ENCODE data around the gene MYO1B.

The MYO1B gene

GRCh38 chr2:191360918-191361317 lies 115.7 kb downstream of the MYO1B start:
- no peak for DNase-seq (ENCODE audit: low spot score)

- DNase-seq (ENCODE audit: low spot score), result no peak
Observed at GRCh38 chr2:191362841-191363240, 117.6 kb downstream of the MYO1B start.

- no peak for DNase-seq (ENCODE audit: low spot score)
Observed at GRCh38 chr2:191363267-191363666, 118.1 kb downstream of the MYO1B start.

GRCh38 chr2:191365089-191365488 lies 119.9 kb downstream of the MYO1B start:
- DNase-seq (ENCODE audit: low spot score), result no peak

- no peak for DNase-seq (ENCODE audit: low spot score)
Observed at GRCh38 chr2:191366199-191366598, 121.0 kb downstream of the MYO1B start.

- DNase-seq (ENCODE audit: low spot score), result no peak
Observed at GRCh38 chr2:191369034-191369433, 123.8 kb downstream of the MYO1B start.

GRCh38 chr2:191374366-191374765 lies 129.2 kb downstream of the MYO1B start:
- no peak for DNase-seq (ENCODE audit: low spot score)

GRCh38 chr2:191374939-191375338 lies 129.7 kb downstream of the MYO1B start:
- DNase-seq (ENCODE audit: low spot score), result no peak

GRCh38 chr2:191376981-191377629 lies 131.9 kb downstream of the MYO1B start:
- DNase-seq (ENCODE audit: low spot score), result peak; percentile 76

- DNase-seq (ENCODE audit: low spot score), result no peak
Observed at GRCh38 chr2:191379375-191379774, 134.2 kb downstream of the MYO1B start.

GRCh38 chr2:191382801-191383200 lies 137.6 kb downstream of the MYO1B start:
- no peak for DNase-seq (ENCODE audit: low spot score)

- no peak for DNase-seq (ENCODE audit: low spot score)
Observed at GRCh38 chr2:191383486-191383885, 138.3 kb downstream of the MYO1B start.

GRCh38 chr2:191384829-191385228 lies 139.6 kb downstream of the MYO1B start:
- DNase-seq (ENCODE audit: low spot score), result no peak

- peak; percentile 16 for DNase-seq (ENCODE audit: low spot score)
Observed at GRCh38 chr2:191385416-191386160, 140.4 kb downstream of the MYO1B start.

- DNase-seq (ENCODE audit: low spot score), result no peak
Observed at GRCh38 chr2:191386938-191387536, 141.8 kb downstream of the MYO1B start.

- DNase-seq (ENCODE audit: low spot score), result no peak
Observed at GRCh38 chr2:191389288-191389687, 144.1 kb downstream of the MYO1B start.

GRCh38 chr2:191391171-191391570 lies 146.0 kb downstream of the MYO1B start:
- DNase-seq (ENCODE audit: low spot score), result no peak

- DNase-seq (ENCODE audit: low spot score), result no peak
Observed at GRCh38 chr2:191394043-191394442, 148.8 kb downstream of the MYO1B start.

- no peak for DNase-seq (ENCODE audit: low spot score)
Observed at GRCh38 chr2:191396794-191397193, 151.6 kb downstream of the MYO1B start.

GRCh38 chr2:191399601-191400000 lies 154.4 kb downstream of the MYO1B start:
- DNase-seq (ENCODE audit: low spot score), result no peak

- no peak for DNase-seq (ENCODE audit: low spot score)
Observed at GRCh38 chr2:191401287-191401686, 156.1 kb downstream of the MYO1B start.

- DNase-seq (ENCODE audit: low spot score), result no peak
Observed at GRCh38 chr2:191402966-191403565, 157.9 kb downstream of the MYO1B start.

GRCh38 chr2:191404568-191404991 lies 159.4 kb downstream of the MYO1B start:
- DNase-seq (ENCODE audit: low spot score), result no peak

Measured in Ammon's horn (tissue), 1 donor.